ENCODE measurements around the gene TAS2R7.

GRCh38 chr12:10810068-10810467 is 7.6 kb upstream of the TAS2R7 start, which contains the start of gene TAS2R9:
- TF ChIP-seq CTCF (IDR thresholded peaks at IDR 0.05) (no peak), POLR2A (IDR thresholded peaks at IDR 0.05) (no peak), EP300 (IDR thresholded peaks at IDR 0.05) (no peak)
